Hematopoietic multipotent progenitor cell treated with erythropoietin and hydrocortisone succinate and interleukin-3 and kit ligand, for 8 days (in vitro differentiated cells): ENCODE measurements around the gene ZBBX.

ENCODE experiments used
- DNase-seq: peaks from one replicate; pipeline ENCODE4 v3.0.0-alpha.2; 2015

The ZBBX gene

GRCh38 chr3:167304077-167304476 lies 76.0 kb downstream of the ZBBX start:
- no peak for DNase-seq

GRCh38 chr3:167302678-167303077 lies 77.4 kb downstream of the ZBBX start:
- no peak for DNase-seq

DNA sequence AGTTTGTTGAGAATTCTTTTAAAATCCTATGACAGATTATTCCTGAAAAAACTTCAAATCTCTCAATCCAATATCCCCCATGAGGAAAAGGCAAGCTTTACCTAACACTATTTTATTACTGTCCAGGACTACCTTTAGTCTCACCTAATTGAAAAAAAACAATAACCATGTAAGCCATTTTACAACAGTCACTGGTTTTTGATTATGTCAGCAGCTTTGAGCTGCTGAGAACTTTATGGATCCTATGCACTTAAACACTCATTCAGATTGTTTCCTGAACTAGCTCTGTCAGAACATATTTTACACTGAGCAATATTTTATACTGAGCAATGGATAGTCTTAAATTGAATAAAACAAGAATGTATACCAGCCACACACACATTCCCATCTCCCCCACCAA lies 79.9 kb downstream of the ZBBX start:
- no peak for DNase-seq

DNA sequence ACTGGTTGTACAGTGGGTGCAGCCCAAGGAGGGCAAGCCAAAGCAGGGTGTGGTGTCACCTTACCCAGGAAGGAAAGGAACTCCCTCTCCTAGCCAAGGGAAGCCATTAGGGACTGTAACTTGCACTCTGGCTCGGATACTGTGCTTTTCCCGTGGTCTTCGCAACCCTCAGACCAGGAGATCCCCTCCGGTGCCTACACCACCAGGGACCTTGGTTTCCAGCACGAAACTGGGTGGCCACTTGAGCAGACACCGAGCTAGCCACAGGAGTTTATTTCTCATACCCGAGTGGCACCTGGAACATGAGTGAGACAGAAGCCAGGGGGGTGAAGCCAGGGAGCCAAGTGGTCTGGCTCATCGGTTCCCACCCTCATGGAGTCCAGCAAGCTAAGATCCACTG lies 90.7 kb downstream of the ZBBX start:
- no peak for DNase-seq

DNA sequence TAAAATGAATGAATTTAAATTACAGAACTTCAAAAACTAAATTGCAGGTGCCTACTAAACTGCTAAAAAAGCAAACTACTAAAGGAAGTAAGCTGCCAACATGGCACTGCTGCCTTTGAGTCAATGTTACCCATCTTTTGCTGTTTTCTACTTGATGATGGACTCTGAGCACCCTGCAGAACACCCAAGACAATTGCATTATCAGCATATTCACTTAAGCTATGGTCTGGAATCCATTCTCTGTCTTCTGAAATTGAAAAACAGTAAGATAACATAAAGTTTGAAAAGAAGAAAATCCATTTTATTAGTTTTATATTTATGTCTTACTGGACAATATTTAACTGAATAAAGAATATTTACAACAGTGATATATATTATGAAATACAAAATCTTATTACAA lies 91.4 kb downstream of the ZBBX start:
- DNase-seq: no peak

DNA sequence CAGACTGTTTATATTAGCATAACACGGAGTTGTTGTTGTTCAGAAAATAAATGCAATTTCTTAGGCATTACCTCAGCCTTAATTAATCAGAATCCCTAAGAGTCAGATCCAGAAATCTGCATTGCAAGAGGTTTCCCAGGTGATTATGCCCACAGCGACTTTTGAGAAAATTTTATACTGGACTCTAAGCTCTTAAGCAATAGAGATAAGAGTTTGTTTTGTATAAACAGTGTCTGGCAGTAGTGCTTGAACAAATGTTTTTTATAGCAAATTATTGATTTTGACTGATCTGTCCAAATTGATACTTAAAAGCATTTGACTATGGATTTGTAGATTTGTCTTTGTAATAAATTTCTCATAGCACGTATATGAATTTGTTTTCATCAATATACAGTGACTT lies 92.8 kb downstream of the ZBBX start:
- no peak for DNase-seq

DNA sequence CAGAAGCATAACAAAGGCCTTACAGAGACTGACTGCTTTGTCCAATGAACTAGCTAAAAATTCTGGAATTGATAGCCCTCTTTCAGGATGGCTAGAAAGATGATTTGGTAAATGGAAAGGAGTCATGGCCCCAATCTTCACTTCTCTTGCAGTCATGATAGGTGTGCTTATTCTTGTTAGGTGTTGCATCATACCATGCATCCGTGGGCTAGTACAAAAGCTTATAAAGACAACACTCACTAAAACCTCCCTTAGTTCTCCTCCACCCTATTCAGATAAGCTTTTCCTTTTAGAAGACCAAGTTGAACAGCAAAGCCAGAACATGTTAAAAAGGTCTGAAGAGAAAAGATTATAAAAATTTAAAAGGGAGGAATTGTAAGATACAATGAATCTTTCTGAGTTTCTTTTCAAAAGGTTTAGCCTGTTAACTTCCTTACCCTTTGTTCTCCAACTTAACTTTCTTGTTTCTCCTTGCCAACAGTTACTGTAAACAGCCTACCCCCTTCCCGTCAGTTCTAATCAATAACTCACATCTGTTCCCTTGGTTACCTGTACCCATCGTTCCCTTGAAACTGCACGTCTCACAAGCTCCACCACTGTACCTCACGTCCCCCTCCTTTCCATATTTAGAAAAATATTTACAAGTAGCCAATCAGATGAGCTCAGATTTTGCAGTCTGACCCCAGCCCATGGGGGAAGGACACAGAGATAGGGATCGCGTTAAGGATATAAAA lies 105.8 kb downstream of the ZBBX start:
- DNase-seq: no peak

DNA sequence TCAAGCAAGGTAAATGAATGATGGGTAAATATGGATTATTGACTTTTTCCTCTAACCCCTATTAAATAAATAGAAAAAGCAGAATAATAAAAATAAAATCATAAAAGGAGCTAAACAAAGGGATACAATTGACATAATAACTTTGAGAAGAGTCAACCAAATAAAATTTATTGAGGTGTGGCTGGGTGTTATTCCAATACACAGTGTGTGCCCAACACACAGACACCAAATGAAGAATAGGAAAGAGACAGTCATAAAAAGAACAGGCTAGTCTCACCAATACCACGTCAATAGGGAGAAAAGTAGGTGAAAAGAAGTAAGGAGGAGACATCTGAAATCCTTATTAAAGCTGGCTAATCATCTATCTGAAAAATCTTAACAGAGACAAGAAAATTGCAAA lies 127.1 kb downstream of the ZBBX start:
- no peak for DNase-seq

GRCh38 chr3:167251678-167252077 lies 128.4 kb downstream of the ZBBX start:
- DNase-seq: no peak

GRCh38 chr3:167246252-167246651 lies 133.8 kb downstream of the ZBBX start:
- no peak for DNase-seq

DNA sequence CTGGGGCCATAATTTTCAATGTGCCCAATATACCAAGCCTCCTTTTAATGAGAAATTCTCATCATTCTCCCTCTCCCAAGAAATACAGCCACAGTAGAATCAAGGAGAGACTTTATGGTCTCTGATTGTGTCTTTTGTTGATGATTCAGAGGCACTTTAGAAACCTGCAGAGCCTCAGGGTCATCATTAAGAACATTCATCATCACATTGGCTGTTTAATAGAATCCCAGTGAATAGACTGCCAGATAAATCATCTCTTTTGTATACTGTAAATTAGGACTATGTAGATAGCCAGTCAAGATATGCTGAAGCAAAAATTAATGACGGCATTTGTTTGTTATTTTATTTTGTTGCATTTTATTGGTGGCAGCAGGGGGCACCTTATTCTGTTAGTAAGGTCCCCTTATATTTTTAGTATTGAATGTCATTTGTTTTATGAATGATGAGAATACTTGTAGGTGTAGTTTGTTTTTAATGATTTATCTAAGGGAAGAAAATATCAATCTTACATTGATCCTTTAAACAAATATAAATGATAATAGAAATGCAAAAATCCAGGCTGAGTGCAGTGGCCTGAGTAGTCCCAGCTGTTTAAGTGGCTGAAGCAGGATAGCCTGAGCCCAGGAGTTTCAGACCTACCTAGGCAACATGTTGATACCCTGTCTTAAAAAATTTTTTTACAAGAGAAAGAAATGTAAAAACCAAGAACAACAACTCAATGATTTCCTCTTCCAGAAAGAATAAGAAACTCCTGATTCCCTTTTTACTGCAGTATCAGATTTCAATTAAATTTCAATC lies 138.8 kb downstream of the ZBBX start:
- DNase-seq: no peak

GRCh38 chr3:167228135-167228534 lies 152.0 kb downstream of the ZBBX start:
- DNase-seq: no peak

- no peak for DNase-seq
Measured at GRCh38 chr3:167225821-167226220, 154.3 kb downstream of the ZBBX start.

DNA sequence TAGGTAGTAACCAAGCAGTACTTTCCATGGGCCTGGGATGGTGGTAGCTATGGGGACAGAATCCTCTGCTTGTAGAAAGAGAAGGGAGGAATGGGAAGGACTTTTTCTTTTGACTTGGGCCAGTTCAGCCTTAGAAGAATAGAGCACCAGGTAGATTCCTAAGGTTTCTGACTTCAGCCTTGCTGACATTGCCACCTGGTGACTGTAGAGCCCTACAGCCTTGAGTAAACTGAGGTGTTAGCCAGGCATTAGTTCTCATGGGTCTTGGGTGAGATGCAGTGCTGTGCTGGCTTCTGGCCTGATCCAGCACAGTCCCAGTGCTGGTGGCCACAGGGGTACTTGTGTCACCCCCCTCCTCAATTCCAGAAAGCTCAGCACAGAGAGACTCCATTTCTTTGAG lies 171.1 kb downstream of the ZBBX start:
- no peak for DNase-seq

GRCh38 chr3:167203062-167203461 lies 177.0 kb downstream of the ZBBX start:
- DNase-seq: peak; percentile 1

- no peak for DNase-seq
Measured at GRCh38 chr3:167198949-167199600, 181.0 kb downstream of the ZBBX start.
